Spleen (tissue), 11 donors: ENCODE data around the gene SLC6A5. TPM values are rescaled to one million over a fixed set of nuclear protein-coding genes. Genes with fewer than 3 reads are reported as not detected.
A peak's percentile ranks its signal among the peaks of the same experiment; 100 is the strongest.

Source experiments
- DNase-seq: peaks from one replicate; pipeline ENCODE4 v3.0.0-alpha.2; 2020
- H3K27ac ChIP-seq, 8 donors: fragments of 200-600 bp; sonication (generic) in 7 of 8; 1 replicate in 4 of 8; 2 replicates in 4 of 8; pipeline versions ENCODE4 v1.5.0 to v1.8.0; 2016 to 2021; ENCODE audit warnings: inconsistent platforms in 4 of 8, mild to moderate bottlenecking in 4 of 8, moderate library complexity in 1 of 8
- H3K27me3 ChIP-seq, 7 donors: fragments of 200-600 bp; sonication (generic) in 6 of 7; replicated peaks in 1 of 7; 1 replicate in 4 of 7; 2 replicates in 3 of 7; pipeline versions ENCODE4 v1.5.0 to v1.8.0; 2016 to 2021; ENCODE audit warnings: inconsistent platforms in 3 of 7, mild to moderate bottlenecking in 1 of 7
- H3K36me3 ChIP-seq, 6 donors: fragments of 200-600 bp; sonication (generic) in 5 of 6; 1 replicate in 4 of 6; 2 replicates in 2 of 6; pipeline versions ENCODE4 v1.5.0 to v1.8.0; 2016 to 2021; ENCODE audit warnings: inconsistent platforms in 2 of 6
- H3K4me1 ChIP-seq, 6 donors: fragments of 200-600 bp; sonication (generic) in 5 of 6; 1 replicate in 3 of 6; 2 replicates in 3 of 6; pipeline versions ENCODE4 v1.5.0 to v1.8.0; 2016 to 2021; ENCODE audit warnings: inconsistent platforms in 3 of 6
- H3K4me3 ChIP-seq, 8 donors: fragments of 200-600 bp; sonication (generic) in 7 of 8; 1 replicate in 4 of 8; 2 replicates in 4 of 8; pipeline versions ENCODE4 v1.5.0 to v1.8.0; 2016 to 2021; ENCODE audit warnings: inconsistent platforms in 4 of 8, mild to moderate bottlenecking in 4 of 8, moderate library complexity in 2 of 8
- H3K9me3 ChIP-seq, 8 donors: fragments of 200-600 bp; sonication (generic) in 7 of 8; 1 replicate in 4 of 8; 2 replicates in 4 of 8; pipeline versions ENCODE4 v1.5.0 to v1.8.0; 2016 to 2021; ENCODE audit warnings: inconsistent platforms in 4 of 8
- CTCF ChIP-seq, 11 experiments: fragments of 200-600 bp in 7 of 11; fragments of 450-650 bp in 4 of 11; sonication (generic) in 4 of 11; IDR thresholded peaks in 8 of 11; conservative IDR thresholded peaks in 3 of 11; 1 replicate in 7 of 11; 2 replicates in 4 of 11; pipeline versions ENCODE4 v1.4.0 to v1.8.0; 2016 to 2021; ENCODE audit warnings: antibody characterized with exemption in 11 of 11, inconsistent platforms in 4 of 11, mild to moderate bottlenecking in 1 of 11
- POLR2A ChIP-seq, 3 donors: fragments of 450-650 bp; IDR thresholded peaks; one replicate each; pipeline ENCODE4 v1.5.1; 2017; ENCODE audit warnings: antibody characterized with exemption in 3 of 3, mild to moderate bottlenecking in 1 of 3
- POLR2AphosphoS5 ChIP-seq, 3 donors: sonication (generic); formaldehyde crosslinking; IDR thresholded peaks; one replicate each; pipeline ENCODE4 v1.5.1; 2017; ENCODE audit warnings: antibody characterized with exemption in 3 of 3
- WGBS, 5 donors: extraction: QIAGEN DNeasy Blood & Tissue Kit in 3 of 5; methylation state at CpG; one replicate each; pipeline versions ENCODE4 v1.1.5 to v1.1.7; 2013 to 2018; 5-methylcytosine and 5-hydroxymethylcytosine counted together
- intact Hi-C: fragments of 100-400 bp; cut with DNase I; formaldehyde crosslinking; loops from one replicate; pipeline ENCODE4 v1.15.0; 2023; ENCODE audit warnings: low total_unique reads
- polyA plus RNA-seq, 3 donors: library from polyadenylated mRNA; stranded (reverse); fragments of 200-250 nt; gene quantifications; one replicate each; pipeline ENCODE4 v1.2.1, GENCODE V29; 2013
- total RNA-seq, 7 donors: library from RNA; depleted of rRNA in 3 of 7; stranded (reverse); fragments of >200 nt in 3 of 7; fragmentation: NEBNext Ultra II Directional in 4 of 7; extraction: Animal tissue kit (Norgen Biotek cat#: 25700) in 4 of 7; gene quantifications; one replicate each; pipeline versions ENCODE4 v1.1.0 to v1.2.1, GENCODE V29; 2016 to 2021
- donor health status: healthy with polysubstance abuse.
- donor health status: DM: no; HTN: no; CAD: no; lungs with moderate emphysema.
- donor health status: DM: no; HTN: no; CAD: no.
- donor health status: Bipolar disorder and iron deficiency.
- donor health status: healthy.
- donor health status: DM: no; HTN: no; CAD: no.
- donor health status: DM: yes; HTN: yes; CAD: no.

The SLC6A5 gene
- total and polyA plus RNA-seq, 10 donors = not detected

GRCh38 chr11:20668844-20669819, 69.7 kb downstream of the SLC6A5 start, which contains the start of gene NELL1:
Gene NELL1 (plus strand): TSS chr11:20669586.
- no peak for TF ChIP-seq CTCF (IDR thresholded peaks at IDR 0.05 in 8 of 11, conservative IDR thresholded peaks at IDR 0.05 in 3 of 11)
- no peak for TF ChIP-seq POLR2AphosphoS5 (IDR thresholded peaks at IDR 0.05)
- no peak for TF ChIP-seq POLR2A (IDR thresholded peaks at IDR 0.05)
- Histone ChIP-seq H3K9me3 (no peaks in the 10 kb centered on the region), H3K4me3 (peak within 1 kb of the TSS in 5 of 8 donors; percentile 9 to 46 (median 11)), H3K27me3 (peaks cover 3 to 80% (median 34%) of the 10 kb centered on the region in 7 donors), H3K4me1 (peaks cover 0 to 28% (median 15%) of the 10 kb centered on the region in 6 donors), H3K36me3 (no peaks in the 10 kb centered on the region), H3K27ac (no peak within 1 kb of the TSS)
- DNase-seq = no peak
- intact Hi-C loops = no loop called here
- WGBS, 5 donors = 1 to 3% (median 2%) methylated on average over 49 to 93 of the region's 93 CpGs

GRCh38 chr11:20669820-20670684, 70.6 kb downstream of the SLC6A5 start:
- DNase-seq = no peak
- H3K36me3 ChIP-seq = no peaks in the 10 kb centered on the region
- peak overlapping the region in 1 of 8 donors; percentile 46 for H3K4me3 ChIP-seq
- H3K9me3 ChIP-seq = no peaks in the 10 kb centered on the region
- H3K27ac ChIP-seq = no peak overlapping the region
- 1 to 3% (median 2%) methylated on average over 32 to 60 of the region's 60 CpGs for WGBS, 5 donors
- peaks cover 3 to 89% (median 34%) of the 10 kb centered on the region in 7 donors for H3K27me3 ChIP-seq
- TF ChIP-seq CTCF (IDR thresholded peaks at IDR 0.05 in 8 of 11, conservative IDR thresholded peaks at IDR 0.05 in 3 of 11) (no peak), POLR2AphosphoS5 (IDR thresholded peaks at IDR 0.05) (no peak), POLR2A (IDR thresholded peaks at IDR 0.05) (no peak)
- intact Hi-C loops = no loop called here
- H3K4me1 ChIP-seq = peaks cover 0 to 28% (median 15%) of the 10 kb centered on the region in 6 donors

GRCh38 chr11:20670932-20671403, 71.6 kb downstream of the SLC6A5 start:
- no peak overlapping the region for H3K4me3 ChIP-seq
- no peaks in the 10 kb centered on the region for H3K9me3 ChIP-seq
- H3K27me3 ChIP-seq = peaks cover 3 to 92% (median 34%) of the 10 kb centered on the region in 7 donors
- TF ChIP-seq POLR2AphosphoS5 (IDR thresholded peaks at IDR 0.05) (no peak), POLR2A (IDR thresholded peaks at IDR 0.05) (no peak), CTCF (IDR thresholded peaks at IDR 0.05 in 8 of 11, conservative IDR thresholded peaks at IDR 0.05 in 3 of 11) (no peak)
- H3K27ac ChIP-seq = no peak overlapping the region
- no peak for DNase-seq
- no peaks in the 10 kb centered on the region for H3K36me3 ChIP-seq
- intact Hi-C loops = no loop called here
- WGBS, 5 donors = 5 to 8% (median 7%) methylated on average over 21 of the region's 21 CpGs
- peaks cover 0 to 28% (median 15%) of the 10 kb centered on the region in 6 donors for H3K4me1 ChIP-seq
